Measurements from ENCODE around the gene FERMT3.
"Not testable (repeated sequence)": the region's sequence is repeated elsewhere in the genome, so short reads cannot be mapped to it uniquely, and the experiment has no call there.

The FERMT3 gene

DNA sequence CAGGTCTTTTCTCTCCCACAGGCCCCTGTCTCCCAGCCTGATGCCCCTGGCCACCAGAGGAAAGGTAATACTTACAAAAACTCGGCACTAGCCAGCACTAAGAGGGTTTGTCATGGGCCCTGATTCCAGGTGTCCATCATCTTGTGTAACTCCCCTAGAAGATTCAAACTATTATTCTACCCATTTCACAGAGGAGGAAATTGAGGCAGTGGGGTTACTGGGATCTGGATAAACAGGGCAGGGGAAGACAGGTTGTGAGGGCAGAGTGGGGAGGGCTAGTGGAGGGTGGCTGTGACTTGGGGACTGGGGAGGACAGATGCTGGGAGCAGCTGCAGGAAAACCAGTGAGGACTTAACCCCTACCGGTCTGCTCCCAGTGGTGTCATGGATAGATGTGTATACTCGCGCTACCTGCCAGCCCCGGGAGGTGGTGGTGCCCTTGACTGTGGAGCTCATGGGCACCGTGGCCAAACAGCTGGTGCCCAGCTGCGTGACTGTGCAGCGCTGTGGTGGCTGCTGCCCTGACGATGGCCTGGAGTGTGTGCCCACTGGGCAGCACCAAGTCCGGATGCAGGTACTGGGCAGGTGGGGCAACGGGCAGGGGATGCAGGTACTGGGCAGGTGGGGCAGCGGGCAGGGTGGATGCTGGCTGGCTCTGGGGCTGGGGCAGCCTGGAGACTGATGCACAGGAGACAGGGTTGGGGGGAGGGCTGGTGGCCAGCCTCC is 29.1 kb downstream of the FERMT3 start:
- no peak for DNase-seq (ENCODE audit: low read depth)

DNA sequence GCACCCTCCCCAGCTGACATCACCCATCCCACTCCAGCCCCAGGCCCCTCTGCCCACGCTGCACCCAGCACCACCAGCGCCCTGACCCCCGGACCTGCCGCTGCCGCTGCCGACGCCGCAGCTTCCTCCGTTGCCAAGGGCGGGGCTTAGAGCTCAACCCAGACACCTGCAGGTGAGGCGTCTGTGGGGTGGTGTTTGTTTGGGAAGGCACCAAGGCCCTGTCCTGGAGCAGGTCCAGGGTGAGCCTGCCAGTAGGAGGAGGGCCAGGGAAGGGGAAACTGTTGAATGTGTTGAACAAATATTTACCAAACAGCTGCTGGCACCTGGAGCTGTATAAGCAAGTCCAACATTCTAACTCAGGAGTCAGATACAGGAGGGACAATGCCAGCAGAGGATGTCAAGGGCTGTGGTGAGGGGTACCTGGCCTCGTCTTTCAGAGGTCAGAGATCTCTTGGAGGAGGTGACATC is 31.0 kb downstream of the FERMT3 start:
- DNase-seq (ENCODE audit: low read depth): no peak

DNA sequence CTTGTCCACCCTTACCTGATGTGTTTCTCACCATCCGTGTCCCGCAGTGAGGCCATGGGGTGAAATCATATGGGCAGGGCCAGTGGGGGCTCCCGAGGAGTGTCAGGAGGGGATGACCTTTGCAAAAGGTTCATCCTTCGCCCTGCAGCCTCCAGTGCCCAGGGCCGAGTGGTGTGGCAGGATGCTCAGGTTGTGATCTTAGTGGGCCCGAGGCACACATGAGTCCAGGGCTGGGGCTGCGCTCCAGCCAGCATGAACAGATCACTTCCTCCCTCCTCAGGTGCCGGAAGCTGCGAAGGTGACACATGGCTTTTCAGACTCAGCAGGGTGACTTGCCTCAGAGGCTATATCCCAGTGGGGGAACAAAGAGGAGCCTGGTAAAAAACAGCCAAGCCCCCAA is 31.6 kb downstream of the FERMT3 start:
- DNase-seq (ENCODE audit: low read depth): no peak

DNA sequence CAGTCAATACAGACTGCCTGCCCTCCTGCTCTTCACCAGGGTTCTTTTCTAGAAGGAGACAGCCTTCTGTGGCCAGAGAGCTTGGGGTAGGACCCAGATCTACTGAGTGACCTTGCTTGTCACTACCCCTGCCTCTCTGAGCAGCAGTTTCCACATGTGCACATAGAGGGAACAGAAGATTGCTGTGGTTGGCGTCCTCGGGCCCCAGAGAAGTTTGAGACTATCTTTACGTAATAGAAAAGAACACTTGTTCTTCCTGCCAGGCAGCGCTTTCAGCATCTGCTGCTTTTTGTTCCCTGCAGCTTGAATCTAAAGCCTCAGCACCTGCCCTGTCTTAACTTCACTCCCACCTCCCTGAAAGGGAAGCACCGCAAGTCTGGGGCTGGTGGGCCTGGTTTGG is 32.5 kb downstream of the FERMT3 start:
- DNase-seq (ENCODE audit: low read depth): no peak

DNA sequence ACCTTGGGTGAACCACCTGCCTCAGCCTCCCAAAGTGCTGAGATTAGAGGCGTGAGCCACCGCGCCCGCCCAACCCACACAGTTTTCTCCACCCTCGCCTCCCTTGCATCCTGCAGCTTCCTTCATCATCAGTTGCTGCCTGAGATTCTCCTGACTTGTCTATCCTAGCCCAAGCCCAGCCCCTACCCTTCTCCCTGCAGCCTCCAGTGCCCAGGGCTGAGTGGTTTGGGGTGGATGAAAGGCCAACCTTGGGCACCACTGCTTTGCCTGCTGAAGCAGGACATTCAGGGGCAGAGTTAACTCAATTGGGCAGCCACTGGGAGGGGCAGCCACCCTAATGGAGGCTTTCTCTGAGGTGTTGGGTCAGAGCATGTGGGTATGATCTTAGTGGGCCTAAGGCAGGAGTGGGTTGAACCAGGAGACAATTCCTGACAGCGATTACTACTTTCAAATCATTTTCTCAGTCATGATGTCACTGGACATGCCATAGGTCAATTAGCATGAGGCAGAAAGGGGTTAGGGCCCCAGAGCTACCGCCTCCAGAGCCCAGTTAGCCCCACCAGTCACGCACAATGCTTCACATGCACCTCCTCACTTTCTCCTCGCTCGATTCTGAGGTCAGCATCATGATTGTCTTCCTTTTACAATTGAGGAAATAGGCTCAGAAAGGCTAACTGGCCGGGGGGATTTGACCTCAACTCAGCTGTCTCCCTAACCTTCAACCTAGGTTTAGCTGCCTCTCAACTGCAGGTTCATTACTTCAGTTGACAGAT is 33.3 kb downstream of the FERMT3 start:
- no peak for DNase-seq (ENCODE audit: low read depth)

DNA sequence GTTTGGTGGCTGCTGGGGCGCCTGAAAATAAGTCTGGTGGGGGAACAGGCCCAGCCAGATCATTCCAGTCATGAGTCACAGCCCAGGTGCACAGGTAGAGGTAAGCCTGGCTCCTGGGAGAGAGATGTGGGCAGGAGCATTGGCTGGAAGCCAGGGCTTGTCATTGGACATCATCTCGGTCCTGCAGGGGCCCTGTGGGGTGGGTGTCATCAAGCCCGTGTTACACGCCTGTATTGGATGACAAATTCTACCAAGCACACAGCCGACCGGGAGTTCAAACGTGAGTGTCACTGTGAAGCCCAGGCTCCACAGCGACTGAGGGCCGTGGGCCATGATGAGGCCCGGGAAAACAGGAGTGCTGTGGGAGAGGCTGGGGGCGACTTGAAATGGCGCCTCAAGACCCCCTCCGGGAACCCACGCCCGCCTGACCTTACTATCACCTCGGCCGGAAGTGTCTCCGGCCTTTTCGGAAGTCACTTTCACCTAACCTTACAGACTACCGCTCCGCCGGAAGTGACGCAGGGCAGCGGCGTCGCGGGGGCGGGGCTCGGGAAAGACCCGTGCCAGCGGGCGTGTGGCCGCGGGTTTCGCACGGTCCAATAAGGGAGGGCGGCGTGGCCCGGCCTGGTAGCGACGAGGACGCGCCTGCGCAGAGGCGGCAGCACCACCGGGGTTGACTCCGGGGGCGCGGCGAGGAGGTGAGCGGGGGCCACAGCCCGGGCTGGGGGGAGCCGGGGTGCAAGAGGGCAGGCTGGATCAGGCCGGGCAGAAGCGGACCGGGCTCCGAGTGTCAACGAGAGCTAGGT is 34.1 kb downstream of the FERMT3 start, which contains the start of gene FKBP2:
TSS of gene FKBP2 (plus strand) at position 661 of the 806 bp plus-strand sequence. CDS start 1,293 bp downstream, outside the sequence.
- DNase-seq (ENCODE audit: low read depth): peak; percentile 93

DNA sequence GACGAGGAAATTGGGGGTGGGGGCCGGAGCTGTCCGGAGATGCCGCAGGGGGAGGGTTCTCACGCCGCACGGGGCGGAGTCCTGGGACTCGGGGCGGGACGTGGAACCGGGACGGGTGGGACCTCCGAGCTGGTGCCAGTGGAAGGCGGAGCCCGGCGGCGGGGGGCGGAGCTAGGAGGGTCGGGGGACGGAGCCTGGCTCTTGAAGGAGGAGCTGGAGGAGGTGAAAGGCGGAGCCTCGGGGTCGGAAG is 34.6 kb downstream of the FERMT3 start:
- peak; percentile 98 for DNase-seq (ENCODE audit: low read depth)

DNA sequence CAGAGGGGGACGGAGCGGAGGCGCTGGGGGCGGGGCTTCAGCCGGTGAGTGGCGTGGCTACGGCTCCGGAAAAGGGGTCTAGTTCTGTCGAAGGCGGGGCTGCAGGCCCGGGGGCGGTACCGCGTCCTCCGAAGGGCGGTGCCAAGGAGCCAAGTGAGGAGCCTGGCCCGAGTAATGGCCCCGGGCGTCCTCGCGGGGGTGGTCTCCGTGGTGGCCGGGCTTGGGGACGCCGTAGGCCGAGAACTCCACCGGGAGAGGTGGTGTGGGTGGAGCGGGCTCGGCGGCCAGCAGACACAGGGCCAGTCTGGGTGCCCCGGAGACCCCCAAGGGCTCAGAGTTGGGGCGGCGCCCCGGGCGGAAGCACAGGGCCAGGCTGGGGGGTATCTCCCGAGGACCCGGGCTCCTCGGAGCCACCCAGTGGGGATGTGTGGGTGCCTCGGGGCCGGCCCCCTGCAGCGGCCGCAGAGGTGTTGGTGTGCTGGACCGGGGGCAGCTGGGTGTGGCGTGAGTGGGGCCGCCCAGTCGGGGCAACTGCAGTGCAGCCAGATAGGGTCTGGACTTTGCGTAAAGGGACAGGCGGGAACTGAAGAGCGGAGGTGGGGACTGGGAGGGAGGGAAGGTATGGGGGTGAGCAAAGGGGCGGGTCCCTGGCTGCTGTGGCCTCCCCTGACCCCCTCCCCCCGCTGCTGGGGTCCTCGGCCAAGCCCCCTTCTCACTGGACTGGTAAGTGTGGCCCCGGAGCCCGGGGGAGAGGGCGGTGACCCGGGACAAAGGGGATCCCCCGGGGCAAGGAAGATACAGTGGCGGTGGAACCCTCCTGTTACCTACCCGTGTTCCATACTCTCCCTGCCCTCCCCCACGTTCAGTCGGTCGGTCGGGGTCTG is 35.2 kb downstream of the FERMT3 start:
- DNase-seq (ENCODE audit: low read depth): no peak

DNA sequence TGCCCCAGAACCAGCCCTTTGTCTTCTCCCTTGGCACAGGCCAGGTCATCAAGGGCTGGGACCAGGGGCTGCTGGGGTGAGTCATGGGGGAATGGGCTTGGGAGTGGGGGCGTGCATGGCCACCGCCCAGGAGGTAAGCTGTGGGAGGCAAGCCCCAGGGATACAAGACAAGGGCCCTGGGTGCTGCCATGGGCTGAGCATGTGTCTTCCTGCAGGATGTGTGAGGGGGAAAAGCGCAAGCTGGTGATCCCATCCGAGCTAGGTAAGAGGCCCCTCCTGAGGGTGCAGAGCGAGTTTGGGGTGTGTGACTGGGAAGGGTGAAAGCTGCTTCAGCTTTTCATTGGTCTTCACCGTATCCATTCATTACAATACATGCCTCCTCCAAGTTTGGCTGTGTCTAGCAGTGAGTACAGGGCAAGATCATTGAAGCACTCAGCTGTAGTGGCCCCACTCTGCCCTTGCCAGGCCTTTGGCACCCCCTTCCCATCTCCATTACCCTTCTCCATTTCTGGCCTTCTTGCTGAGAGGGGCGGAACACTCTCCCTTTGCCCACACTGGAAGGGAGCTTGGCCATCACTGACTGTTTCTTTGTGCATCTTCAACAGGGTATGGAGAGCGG is 36.8 kb downstream of the FERMT3 start:
- no peak for DNase-seq (ENCODE audit: low read depth)

DNA sequence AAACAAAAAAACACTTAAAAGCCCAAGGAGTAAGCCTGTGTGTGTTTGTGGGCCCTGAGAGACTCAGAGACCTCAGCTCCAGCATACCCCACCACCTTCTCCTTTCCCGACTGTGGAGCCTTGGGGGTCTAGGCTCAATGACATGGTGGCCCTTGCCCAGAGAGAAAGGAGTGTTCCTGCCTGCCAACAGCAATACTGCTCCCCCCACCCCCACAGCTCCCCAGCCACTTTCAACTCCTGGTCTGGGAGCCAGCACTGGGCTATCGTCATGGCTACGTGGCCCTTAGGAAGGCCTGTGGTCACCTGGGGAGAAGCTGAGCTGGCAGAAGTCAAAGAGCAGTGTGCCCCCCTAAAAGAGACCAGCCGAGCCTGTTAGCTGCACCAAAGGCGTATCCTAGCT is 37.6 kb downstream of the FERMT3 start:
- no peak for DNase-seq (ENCODE audit: low read depth)

DNA sequence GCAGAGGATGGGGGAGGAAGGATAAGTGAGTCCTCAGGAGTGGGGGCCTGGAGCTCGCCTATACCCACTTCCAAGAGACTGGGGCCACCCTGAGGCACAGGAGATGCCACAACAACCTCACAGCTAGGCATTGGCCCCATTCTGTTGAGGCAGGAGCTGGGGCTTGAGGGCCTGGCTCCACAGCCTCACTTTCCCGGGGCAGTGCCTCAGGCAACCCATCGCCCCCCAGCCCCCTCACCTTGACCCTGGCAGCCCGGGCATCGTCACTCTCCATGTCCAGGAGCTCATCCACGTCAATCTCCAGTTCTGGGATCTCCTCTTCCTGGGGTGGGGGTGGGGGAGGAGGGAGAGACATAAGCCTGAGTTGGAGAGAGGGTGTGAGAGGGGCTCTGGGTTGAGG is 38.4 kb downstream of the FERMT3 start:
- DNase-seq (ENCODE audit: low read depth): no peak

DNA sequence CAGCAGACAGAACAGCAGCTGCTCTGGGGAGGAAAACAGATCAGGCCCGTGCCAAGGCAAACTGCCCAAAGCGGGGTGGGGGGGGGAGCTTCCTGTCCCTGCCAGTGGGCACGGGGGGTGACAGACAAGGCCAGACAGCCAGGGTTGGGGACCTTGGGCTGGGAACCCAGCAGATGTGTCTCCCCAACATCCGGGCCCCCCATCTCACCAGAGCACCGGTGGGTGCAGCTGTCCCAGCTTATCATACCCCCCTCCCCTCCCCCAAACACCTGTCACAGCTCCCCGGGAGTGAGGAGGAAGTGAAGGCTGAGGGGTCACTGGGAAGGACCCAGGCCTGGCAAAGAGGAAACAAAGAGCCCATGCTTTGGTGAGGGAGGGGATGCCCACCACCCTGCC is 38.9 kb downstream of the FERMT3 start:
- no peak for DNase-seq (ENCODE audit: low read depth)

DNA sequence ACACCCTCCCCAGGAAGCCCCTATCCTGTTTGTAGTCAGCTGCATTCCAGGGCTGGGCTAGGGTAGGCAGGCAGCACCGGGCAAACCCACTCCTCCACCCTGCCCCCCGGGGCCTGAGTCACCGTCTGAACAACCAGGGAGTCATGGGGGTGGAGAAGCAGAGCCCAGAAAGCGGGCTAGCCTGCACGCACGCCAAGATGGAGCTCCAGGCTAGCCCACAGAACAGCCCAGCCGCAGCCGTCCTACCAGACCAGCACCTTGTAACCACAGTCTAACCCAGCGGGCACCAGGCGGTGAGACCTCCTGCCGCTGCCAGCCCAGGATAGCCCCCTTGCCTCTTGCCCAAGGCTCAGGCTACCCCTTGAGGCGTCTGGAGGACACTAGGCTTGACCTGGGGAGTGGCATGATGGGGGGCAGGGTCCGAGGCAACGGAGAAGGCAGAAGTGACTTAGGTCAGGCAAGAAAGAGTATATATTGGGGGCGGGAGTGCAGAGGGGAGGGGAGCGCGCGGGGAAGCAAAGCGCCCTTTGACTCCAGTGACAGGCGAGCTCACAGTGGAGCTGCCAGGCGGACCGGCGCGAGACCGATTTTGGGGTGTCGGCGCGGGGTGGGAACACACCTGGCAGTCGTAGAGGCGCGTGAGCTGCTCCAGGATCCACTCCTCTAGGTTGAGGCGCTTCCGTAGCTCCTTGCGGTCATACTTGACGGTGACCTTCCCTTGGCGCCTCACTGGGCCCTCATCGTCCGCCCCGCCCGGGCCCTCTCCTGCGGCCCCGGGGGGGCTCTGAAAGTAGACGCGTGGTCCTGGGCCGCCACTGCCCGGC is 39.5 kb downstream of the FERMT3 start:
- DNase-seq (ENCODE audit: low read depth): peak; percentile 88

DNA sequence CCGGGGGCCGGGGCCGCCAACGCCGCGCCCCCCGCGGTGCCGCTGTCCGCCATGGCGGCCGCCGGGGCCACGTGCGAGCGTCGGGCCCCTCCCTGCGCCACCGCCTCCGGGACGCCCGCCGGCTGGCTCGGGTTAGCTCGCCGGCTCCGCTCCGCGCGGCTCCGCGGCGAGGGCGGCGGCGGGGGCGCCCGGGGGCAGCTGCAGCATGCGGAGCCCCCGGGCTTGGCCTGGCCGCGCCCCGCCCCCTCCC is 40.0 kb downstream of the FERMT3 start:
- DNase-seq (ENCODE audit: low read depth): not testable (repeated sequence)

DNA sequence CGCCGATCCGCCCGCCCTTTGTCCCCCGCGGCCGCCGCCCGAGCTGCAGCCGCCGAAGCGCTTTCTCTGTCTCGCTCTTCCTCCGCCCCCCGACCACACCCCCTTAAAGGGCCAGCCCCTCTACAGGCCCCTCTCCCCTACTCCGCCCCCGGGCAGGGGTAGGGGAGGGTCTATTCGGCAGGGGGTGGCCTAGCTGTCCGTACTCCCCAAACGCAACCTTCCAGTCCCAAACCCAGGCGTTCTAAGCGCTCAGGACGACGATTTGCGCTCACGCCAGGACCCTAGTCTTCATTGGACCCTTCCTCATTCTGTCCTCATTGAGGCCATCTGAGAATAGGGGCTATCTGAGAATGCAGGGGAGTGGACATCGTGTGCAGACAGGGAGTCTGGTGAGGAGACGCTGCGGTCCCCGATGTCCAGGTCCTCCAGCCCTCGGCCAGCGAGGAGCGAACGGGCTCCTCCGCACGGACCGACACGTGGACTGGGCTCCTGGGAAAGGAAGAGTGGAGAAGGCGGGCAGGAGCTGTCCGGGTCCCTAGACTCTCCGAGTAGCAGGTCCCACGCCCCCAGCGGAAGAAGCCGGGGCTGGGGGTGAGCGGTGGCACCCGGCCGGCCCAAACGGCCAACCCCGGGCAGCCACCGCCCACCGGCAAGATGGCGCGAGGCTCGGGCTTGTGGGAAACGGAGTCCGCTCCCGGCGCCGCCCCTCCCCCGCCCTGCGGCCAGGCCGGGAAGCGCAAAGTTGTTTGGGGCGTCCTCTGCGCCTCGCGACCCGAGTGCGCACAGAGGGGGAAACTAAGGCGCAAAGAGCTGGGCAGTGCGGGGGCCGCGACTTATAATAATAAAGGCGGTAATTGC is 40.6 kb downstream of the FERMT3 start, which contains the start of gene PPP1R14B:
TSS of gene PPP1R14B (minus strand) at position 73 of the 858 bp plus-strand sequence. CDS start 270 bp downstream, outside the sequence.
- peak; percentile 73 for DNase-seq (ENCODE audit: low read depth)

DNA sequence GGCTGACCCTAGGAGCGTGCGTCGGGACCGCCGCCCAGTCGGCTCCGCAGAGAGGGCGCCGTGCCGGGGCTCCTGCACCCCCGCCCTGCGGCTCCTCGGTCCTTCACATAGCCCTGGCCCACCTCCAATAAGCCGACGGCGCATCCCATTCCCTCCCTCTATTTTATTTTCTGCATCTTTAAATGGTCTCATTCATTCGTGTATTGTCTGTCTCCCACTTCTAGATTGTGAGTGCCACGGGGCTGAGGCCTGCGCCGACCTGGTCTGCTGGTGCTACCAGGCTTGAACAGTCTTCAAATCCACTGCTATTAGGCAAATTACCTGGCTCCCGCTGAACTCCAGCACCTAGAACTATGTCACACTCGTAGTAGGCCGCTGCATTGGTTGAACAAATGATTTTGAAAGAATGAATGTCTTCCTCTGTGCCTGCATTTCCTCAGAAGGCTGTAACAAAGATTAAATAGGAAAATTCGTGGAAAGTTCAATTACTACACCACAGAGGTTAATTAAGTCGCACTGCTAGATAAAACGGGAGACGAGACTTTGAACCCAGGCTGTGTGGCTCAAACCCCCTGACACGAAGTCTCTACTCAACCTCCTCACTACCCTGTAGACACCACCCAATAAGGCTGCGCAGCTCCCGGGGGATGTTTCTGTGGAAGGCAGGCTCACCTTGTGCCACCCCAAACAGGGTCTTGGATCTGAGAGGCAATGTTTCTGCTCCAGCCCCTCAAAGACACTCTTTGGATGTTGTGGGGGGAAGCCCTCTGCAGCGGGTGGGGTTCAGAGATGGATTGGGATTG is 41.4 kb downstream of the FERMT3 start:
- DNase-seq (ENCODE audit: low read depth): no peak

DNA sequence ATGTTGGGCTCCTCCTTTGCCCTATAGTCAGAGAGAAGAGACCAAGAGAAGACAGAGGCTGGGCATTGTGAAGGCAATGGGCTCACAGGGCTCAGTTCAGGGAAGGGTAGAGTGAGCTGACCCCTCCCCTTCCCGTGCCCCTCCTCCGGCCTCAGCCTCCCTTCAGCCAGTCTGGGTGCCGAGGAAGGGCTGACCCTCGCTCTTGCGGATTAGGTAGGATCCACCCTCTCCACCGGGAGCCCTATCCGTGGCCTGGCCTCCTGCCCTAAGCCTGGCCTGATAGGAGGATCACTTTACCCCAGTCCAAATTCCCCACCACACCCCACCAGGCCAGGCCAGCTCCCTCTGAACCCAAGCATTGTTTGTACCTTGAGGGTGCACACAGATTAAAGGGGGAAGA is 42.1 kb downstream of the FERMT3 start:
- no peak for DNase-seq (ENCODE audit: low read depth)

DNA sequence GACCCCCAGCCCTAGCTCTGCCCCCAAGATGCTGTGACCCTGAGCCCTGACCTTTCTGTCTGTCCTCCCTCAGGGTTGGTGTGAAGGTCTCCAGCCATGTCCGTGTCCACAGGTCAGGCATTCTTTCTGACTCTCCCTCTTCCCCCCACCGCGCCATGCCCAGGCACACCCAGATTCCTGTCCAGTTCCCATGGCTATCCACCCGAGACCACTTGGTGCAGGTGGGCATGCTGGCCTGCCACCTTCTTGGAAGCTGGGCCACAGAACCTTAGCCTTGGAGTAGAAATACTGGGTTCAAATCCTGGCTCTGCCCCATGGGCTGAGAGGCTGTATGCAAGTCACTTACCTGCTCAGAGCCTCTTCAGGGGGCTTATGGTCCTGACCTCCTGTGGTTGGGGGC is 42.5 kb downstream of the FERMT3 start:
- no peak for DNase-seq (ENCODE audit: low read depth)
